COLO668 (cell line): ENCODE measurements around the gene HYPK.
"Not testable (repeated sequence)": the region's sequence is repeated elsewhere in the genome, so short reads cannot be mapped to it uniquely, and the experiment has no call there.

Experiments
- DNase-seq: peaks from one replicate; lab custom pipeline; 2025; ENCODE audit not compliant: unreplicated experiment; lab: John Stamatoyannopoulos, UW

The HYPK gene

DNA sequence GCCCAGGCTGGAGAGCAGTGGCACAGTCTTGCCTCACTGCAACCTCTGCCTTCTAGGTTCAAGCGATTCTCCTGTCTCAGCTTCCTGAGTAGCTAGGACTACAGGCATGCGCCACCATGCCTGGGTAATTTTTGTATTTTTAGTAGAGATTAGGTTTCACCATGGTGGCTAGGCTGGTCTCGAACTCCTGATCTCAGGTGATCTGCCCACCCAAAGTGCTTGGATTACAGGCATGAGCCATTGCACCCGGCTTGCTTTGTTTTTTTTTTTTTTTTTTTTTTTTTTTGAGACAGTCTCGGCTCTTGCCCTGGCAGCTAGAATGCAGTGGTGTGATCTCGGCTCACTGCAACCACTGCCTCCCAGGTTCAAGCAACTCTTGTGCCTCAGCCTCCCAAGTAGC lies 32.1 kb downstream of the HYPK start:
- DNase-seq, result not testable (repeated sequence)

- DNase-seq, result no peak
These were observed 45.0 kb downstream of the HYPK start for GRCh38 chr15:43845421-43845820.

DNA sequence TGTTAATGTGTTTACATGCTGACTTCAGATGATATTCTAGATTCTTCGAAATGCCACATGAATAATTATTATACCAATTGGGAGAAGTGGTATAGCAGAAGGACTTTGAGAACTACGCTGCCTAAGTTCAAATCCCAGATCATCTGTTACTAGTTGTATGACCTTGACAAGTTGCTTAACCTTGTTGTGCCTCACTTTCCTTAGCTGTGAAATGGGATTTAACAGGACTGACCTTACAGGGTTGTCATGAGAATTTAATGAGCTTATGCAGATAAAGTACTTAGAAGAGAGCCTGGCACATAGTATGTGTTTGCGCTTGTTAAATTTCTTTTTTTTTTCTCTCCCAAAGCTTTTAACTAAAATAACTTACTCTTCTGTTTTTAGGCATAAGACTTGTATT lies 50.9 kb downstream of the HYPK start:
- DNase-seq, result no peak

- DNase-seq, result no peak
These were observed 52.2 kb downstream of the HYPK start for GRCh38 chr15:43852607-43853006.
